KMS-11 (cell line): ENCODE data around the gene GCHFR.

Source experiments
- H2AFZ ChIP-seq: fragments of 200-600 bp; sonication (generic); 2 replicates; pipeline ENCODE4 v1.6.1; 2016; ENCODE audit warnings: antibody characterized with exemption, mixed run types, low read depth
- H3K27ac ChIP-seq: fragments of 200-600 bp; sonication (generic); 2 replicates; pipeline ENCODE4 v1.6.1; 2016; ENCODE audit warnings: mild to moderate bottlenecking, mixed run types
- H3K27me3 ChIP-seq: fragments of 200-600 bp; sonication (generic); 2 replicates; pipeline ENCODE4 v1.6.1; 2017; ENCODE audit warnings: mild to moderate bottlenecking, low read depth, mixed run types, moderate library complexity; ENCODE audit not compliant: insufficient read depth
- H3K36me3 ChIP-seq: fragments of 200-600 bp; sonication (generic); 2 replicates; pipeline ENCODE4 v1.6.1; 2017; ENCODE audit warnings: mild to moderate bottlenecking, mixed run types; ENCODE audit not compliant: insufficient read depth
- H3K4me1 ChIP-seq: fragments of 200-600 bp; sonication (generic); 2 replicates; pipeline ENCODE4 v1.6.1; 2016; ENCODE audit warnings: mild to moderate bottlenecking, low read depth, mixed run types; ENCODE audit not compliant: poor library complexity, severe bottlenecking
- H3K4me2 ChIP-seq: fragments of 200-600 bp; sonication (generic); 2 replicates; pipeline ENCODE4 v1.7.0; 2016; ENCODE audit warnings: mild to moderate bottlenecking, mixed run types
- H3K4me3 ChIP-seq: fragments of 200-600 bp; sonication (generic); IDR thresholded peaks from 2 replicates; pipeline ENCODE4 v1.6.1; 2017; ENCODE audit warnings: low read depth, low read length, mixed read lengths; ENCODE audit not compliant: insufficient read depth
- H3K79me2 ChIP-seq: fragments of 200-600 bp; sonication (generic); 2 replicates; pipeline ENCODE4 v1.6.1; 2016; ENCODE audit warnings: low read depth, mixed run types; ENCODE audit not compliant: insufficient read depth
- H3K9ac ChIP-seq: fragments of 200-600 bp; sonication (generic); 2 replicates; pipeline ENCODE4 v1.6.1; 2016; ENCODE audit warnings: mild to moderate bottlenecking, mixed run types
- H4K20me1 ChIP-seq: fragments of 200-600 bp; sonication (generic); 2 replicates; pipeline ENCODE4 v1.6.1; 2016; ENCODE audit warnings: mild to moderate bottlenecking, mixed run types; ENCODE audit not compliant: insufficient read depth
- TF ChIP-seq, protein P1 (sequence below): fragments of 200-600 bp; sonication (generic); conservative IDR thresholded peaks from 2 replicates; pipeline ENCODE4 v1.6.1; 2017; ENCODE audit warnings: low read depth, mild to moderate bottlenecking, antibody characterized with exemption, low read length, moderate library complexity, mixed read lengths

The GCHFR gene

GRCh38 chr15:40815042-40815698 is 51.3 kb downstream of the GCHFR start:
- no peaks in the 10 kb centered on the region for H3K36me3 ChIP-seq
- no peaks in the 10 kb centered on the region for H3K79me2 ChIP-seq
- H3K27ac ChIP-seq: no peak overlapping the region
- H3K4me1 ChIP-seq: peaks cover 4% of the 10 kb centered on the region
- no peaks in the 10 kb centered on the region for H3K27me3 ChIP-seq
- no peaks in the 10 kb centered on the region for H4K20me1 ChIP-seq
- TF ChIP-seq, protein P1, sequence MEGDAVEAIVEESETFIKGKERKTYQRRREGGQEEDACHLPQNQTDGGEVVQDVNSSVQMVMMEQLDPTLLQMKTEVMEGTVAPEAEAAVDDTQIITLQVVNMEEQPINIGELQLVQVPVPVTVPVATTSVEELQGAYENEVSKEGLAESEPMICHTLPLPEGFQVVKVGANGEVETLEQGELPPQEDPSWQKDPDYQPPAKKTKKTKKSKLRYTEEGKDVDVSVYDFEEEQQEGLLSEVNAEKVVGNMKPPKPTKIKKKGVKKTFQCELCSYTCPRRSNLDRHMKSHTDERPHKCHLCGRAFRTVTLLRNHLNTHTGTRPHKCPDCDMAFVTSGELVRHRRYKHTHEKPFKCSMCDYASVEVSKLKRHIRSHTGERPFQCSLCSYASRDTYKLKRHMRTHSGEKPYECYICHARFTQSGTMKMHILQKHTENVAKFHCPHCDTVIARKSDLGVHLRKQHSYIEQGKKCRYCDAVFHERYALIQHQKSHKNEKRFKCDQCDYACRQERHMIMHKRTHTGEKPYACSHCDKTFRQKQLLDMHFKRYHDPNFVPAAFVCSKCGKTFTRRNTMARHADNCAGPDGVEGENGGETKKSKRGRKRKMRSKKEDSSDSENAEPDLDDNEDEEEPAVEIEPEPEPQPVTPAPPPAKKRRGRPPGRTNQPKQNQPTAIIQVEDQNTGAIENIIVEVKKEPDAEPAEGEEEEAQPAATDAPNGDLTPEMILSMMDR: no peak
- no peak overlapping the region for H2AFZ ChIP-seq
- no peak overlapping the region for H3K4me2 ChIP-seq
- no peak overlapping the region for H3K9ac ChIP-seq
- no peak overlapping the region for H3K4me3 ChIP-seq
